Right lobe of liver (tissue), 6 donors: Measurements from ENCODE around the gene MROH7. TPM values are rescaled to one million over a fixed set of nuclear protein-coding genes. Genes with fewer than 3 reads are reported as not detected.
A peak's percentile ranks its signal among the peaks of the same experiment; 100 is the strongest.

ENCODE experiments used
- ATAC-seq, 4 donors: fragments of 200-7000 bp; cut with Tn5 transposase; one replicate each; pipeline ENCODE4 v1.9.1; 2020; ENCODE audit warnings: mild to moderate bottlenecking in 4 of 4, moderate library complexity in 4 of 4
- DNase-seq, 3 donors: peaks; one replicate each; pipeline ENCODE4 v3.0.0-alpha.2; 2020
- H3K27ac ChIP-seq, 3 donors: fragments of 200-600 bp; one replicate each; pipeline ENCODE4 v1.8.0; 2022
- H3K27me3 ChIP-seq, 2 donors: fragments of 200-600 bp; one replicate each; pipeline ENCODE4 v1.8.0; 2022
- H3K36me3 ChIP-seq, 4 donors: fragments of 200-600 bp; sonication (generic) in 1 of 4; one replicate each; pipeline versions ENCODE4 v1.5.1 to v1.8.0; 2017 to 2022; ENCODE audit warnings: control low read depth in 1 of 4
- H3K4me1 ChIP-seq, 4 donors: fragments of 200-600 bp; sonication (generic) in 1 of 4; one replicate each; pipeline versions ENCODE4 v1.5.1 to v1.8.0; 2017 to 2022; ENCODE audit warnings: control low read depth in 1 of 4
- H3K4me3 ChIP-seq, 3 donors: fragments of 200-600 bp; one replicate each; pipeline ENCODE4 v1.8.0; 2022
- H3K9me3 ChIP-seq, 4 donors: fragments of 200-600 bp; sonication (generic) in 1 of 4; one replicate each; pipeline versions ENCODE4 v1.5.1 to v1.8.0; 2017 to 2022; ENCODE audit warnings: control low read depth in 1 of 4
- POLR2A ChIP-seq: fragments of 450-650 bp; IDR thresholded peaks from one replicate; pipeline ENCODE4 v1.6.1; 2017; ENCODE audit warnings: antibody characterized with exemption, mild to moderate bottlenecking
- WGBS: methylation state at CpG from one replicate; pipeline ENCODE4 v1.1.6; 2018; ENCODE audit warnings: low coverage, low lambda C conversion rate; ENCODE audit not compliant: insufficient coverage; ENCODE audit errors: missing lambda C conversion rate; 5-methylcytosine and 5-hydroxymethylcytosine counted together
- intact Hi-C, 2 donors: fragments of 100-400 bp; cut with DNase I; formaldehyde crosslinking; loops; one replicate each; pipeline versions ENCODE4 v1.11.2 to v1.14.1; 2022
- total RNA-seq, 6 experiments: library from RNA; depleted of rRNA in 2 of 6; stranded (reverse); fragments of >200 nt in 2 of 6; fragmentation: NEBNext Ultra II Directional in 3 of 6; extraction: Animal tissue kit (Norgen Biotek cat#: 25700) in 3 of 6; gene quantifications; one replicate each; pipeline versions ENCODE4 v1.1.0 to v1.2.4, GENCODE V29; 2016 to 2023
- TF ChIP-seq, protein P1 (sequence below), 4 donors: fragments of 200-600 bp in 3 of 4; fragments of 450-650 bp in 1 of 4; IDR thresholded peaks; one replicate each; pipeline versions ENCODE4 v1.5.1 to v1.8.0; 2016 to 2022; ENCODE audit warnings: antibody characterized with exemption in 4 of 4, mild to moderate bottlenecking in 2 of 4
- donor health status: DM: no; HTN: yes; CAD: no.
- donor health status: DM: no; HTN: no; CAD: no.
- donor health status: DM: no; HTN: no; CAD: no.
- donor health status: DM: no; HTN: yes; CAD: no.
- donor health status: DM: no; HTN: yes; CAD: no.

MROH7 gene
- total RNA-seq, 6 experiments from 2014 or later: 0.37 to 3.1 (median 1.2) TPM

DNA sequence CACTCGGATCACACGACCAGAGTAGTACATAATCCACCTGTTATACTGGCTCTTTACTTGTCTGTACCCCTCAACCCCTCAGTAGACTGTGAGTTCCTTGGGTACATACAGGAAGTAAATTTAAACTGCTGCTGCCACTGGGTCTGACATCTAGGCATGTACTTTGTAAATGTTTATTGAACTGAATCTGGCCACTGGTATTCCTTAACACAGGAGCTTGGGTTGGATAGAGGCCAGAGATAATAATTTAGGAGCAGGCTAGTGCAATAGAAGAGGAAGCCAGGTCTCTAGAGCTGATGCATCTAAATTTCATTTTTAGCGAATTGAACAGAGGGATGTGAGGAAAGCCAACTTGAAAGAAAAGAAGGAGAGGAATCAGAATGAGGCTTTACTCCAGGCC, 86.4 kb downstream of the MROH7 start:
- Histone ChIP-seq H3K27ac (no peak overlapping the region), H3K27me3 (no peaks in the 10 kb centered on the region), H3K4me1 (no peaks in the 10 kb centered on the region), H3K36me3 (peaks cover 0 to 39% (median 15%) of the 10 kb centered on the region in 4 donors), H3K4me3 (no peak overlapping the region), H3K9me3 (no peaks in the 10 kb centered on the region)
- TF ChIP-seq, protein P1, sequence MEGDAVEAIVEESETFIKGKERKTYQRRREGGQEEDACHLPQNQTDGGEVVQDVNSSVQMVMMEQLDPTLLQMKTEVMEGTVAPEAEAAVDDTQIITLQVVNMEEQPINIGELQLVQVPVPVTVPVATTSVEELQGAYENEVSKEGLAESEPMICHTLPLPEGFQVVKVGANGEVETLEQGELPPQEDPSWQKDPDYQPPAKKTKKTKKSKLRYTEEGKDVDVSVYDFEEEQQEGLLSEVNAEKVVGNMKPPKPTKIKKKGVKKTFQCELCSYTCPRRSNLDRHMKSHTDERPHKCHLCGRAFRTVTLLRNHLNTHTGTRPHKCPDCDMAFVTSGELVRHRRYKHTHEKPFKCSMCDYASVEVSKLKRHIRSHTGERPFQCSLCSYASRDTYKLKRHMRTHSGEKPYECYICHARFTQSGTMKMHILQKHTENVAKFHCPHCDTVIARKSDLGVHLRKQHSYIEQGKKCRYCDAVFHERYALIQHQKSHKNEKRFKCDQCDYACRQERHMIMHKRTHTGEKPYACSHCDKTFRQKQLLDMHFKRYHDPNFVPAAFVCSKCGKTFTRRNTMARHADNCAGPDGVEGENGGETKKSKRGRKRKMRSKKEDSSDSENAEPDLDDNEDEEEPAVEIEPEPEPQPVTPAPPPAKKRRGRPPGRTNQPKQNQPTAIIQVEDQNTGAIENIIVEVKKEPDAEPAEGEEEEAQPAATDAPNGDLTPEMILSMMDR (IDR thresholded peaks at IDR 0.05): no peak
- TF ChIP-seq POLR2A: no peak
- no peak for ATAC-seq
- 68% methylated on average over 3 of the region's 3 CpGs for WGBS
- intact Hi-C loops: no loop called here
- DNase-seq: no peak

DNA sequence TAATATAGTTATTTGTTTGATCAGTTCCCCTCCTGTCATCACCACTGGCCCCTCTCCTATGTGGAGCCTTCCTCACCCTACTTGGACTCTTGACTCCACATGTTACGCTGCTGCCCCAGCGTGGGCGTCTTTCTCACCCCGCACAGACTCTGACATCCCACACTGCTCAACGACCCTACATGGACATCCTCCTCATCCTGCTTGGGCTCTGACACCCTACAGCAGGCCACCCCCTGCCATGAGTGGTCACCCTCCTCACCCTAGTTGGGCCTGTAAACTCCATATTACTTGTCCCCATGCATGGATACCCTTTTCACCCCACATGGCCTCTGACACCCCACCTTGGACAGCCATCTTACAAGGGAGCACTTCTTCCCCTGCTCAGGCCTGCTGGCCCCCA, 95.1 kb downstream of the MROH7 start:
- Histone ChIP-seq H3K27ac (no peak overlapping the region), H3K36me3 (peaks cover 0 to 70% (median 26%) of the 10 kb centered on the region in 4 donors), H3K9me3 (no peaks in the 10 kb centered on the region), H3K4me1 (no peaks in the 10 kb centered on the region), H3K27me3 (no peaks in the 10 kb centered on the region), H3K4me3 (no peak overlapping the region)
- DNase-seq (no peak), ATAC-seq (peak in 1 of 4 donors; percentile 32)
- TF ChIP-seq, protein P1 (IDR thresholded peaks at IDR 0.05): no peak
- no peak for TF ChIP-seq POLR2A
- WGBS: 93% methylated on average over 5 of the region's 5 CpGs
- intact Hi-C loops: no loop called here

DNA sequence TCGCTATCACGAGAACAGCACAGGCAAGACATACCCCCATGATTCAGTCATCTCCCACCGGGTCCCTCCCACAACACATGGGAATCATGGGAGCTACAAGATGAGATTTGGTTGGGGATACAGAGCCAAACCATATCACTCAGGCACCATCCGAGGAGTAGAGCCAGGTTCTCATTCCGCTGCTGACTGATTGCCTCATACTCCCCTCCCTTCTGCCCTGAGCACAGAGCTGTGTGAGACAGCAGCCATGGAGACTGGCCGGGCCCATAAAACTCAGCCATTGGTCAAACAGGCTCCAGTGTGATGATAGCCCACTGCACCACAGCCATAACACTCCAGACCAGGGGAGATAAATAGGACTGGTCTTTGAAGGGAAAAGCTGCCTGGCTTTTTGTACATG, 96.7 kb downstream of the MROH7 start:
- ATAC-seq (no peak), DNase-seq (no peak)
- H3K4me1 ChIP-seq: no peaks in the 10 kb centered on the region
- WGBS: no CpG with 5 or more reads among the region's 6 CpGs
- no peak for TF ChIP-seq POLR2A
- TF ChIP-seq, protein P1 (IDR thresholded peaks at IDR 0.05): no peak
- intact Hi-C loops: no loop called here
- H3K4me3 ChIP-seq: no peak overlapping the region
- no peaks in the 10 kb centered on the region for H3K9me3 ChIP-seq
- H3K27me3 ChIP-seq: no peaks in the 10 kb centered on the region
- no peak overlapping the region for H3K27ac ChIP-seq
- peaks cover 0 to 69% (median 25%) of the 10 kb centered on the region in 4 donors for H3K36me3 ChIP-seq

DNA sequence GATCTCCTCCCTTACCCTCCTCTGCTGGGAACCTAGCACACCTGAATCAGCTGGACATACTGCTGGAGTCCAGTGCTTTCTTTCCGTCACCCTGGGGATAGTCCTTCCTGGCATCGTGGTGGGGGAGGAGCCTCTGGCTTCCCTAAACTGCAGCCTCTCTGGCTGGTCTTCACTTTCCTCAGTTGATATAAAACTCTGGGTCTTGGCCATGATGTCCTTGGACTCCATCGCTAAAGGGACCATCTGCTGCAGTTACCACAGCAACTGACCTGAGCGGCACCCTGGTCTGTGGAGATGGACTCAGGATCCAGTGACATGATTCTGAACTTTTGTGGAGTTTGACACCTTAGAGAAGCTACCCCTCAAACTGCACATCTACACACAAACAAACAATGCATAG, 99.9 kb downstream of the MROH7 start:
- DNase-seq: no peak
- H3K9me3 ChIP-seq: no peaks in the 10 kb centered on the region
- ATAC-seq: no peak
- intact Hi-C loops: no loop called here
- H3K27me3 ChIP-seq: no peaks in the 10 kb centered on the region
- H3K4me3 ChIP-seq: no peak overlapping the region
- no peak overlapping the region for H3K27ac ChIP-seq
- peaks cover 0 to 56% (median 25%) of the 10 kb centered on the region in 4 donors for H3K36me3 ChIP-seq
- TF ChIP-seq, protein P1 (IDR thresholded peaks at IDR 0.05): no peak
- no peak for TF ChIP-seq POLR2A
- no CpG with 5 or more reads among the region's 4 CpGs for WGBS
- H3K4me1 ChIP-seq: no peaks in the 10 kb centered on the region

DNA sequence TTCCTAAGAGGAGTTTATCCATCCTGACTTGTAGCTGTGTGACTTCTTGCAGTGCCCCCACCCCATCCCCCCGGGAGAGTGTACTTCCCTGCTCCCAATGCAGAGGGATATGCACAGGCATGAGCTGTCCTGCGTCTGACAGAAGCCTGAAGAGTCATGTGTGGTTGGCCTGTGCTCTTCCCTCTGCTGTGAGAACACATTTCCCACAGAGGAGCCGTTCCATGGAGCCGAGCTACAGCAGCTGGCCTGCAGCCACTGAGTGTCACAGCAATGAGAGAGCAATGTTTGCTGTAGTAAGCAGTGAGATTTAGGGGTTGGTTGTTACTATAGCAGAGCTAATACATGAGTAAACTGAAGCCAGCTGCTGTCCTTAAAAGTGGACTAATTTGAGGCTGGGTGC, 100.7 kb downstream of the MROH7 start:
- H3K4me1 ChIP-seq: no peaks in the 10 kb centered on the region
- DNase-seq: no peak
- H3K4me3 ChIP-seq: no peak overlapping the region
- H3K27ac ChIP-seq: no peak overlapping the region
- TF ChIP-seq, protein P1 (IDR thresholded peaks at IDR 0.05): no peak
- no peak for TF ChIP-seq POLR2A
- no peaks in the 10 kb centered on the region for H3K9me3 ChIP-seq
- no CpG with 5 or more reads among the region's 4 CpGs for WGBS
- no peaks in the 10 kb centered on the region for H3K27me3 ChIP-seq
- H3K36me3 ChIP-seq: peaks cover 0 to 51% (median 20%) of the 10 kb centered on the region in 4 donors
- no peak for ATAC-seq
- intact Hi-C loops: no loop called here
